K562 (cell line): Measurements from ENCODE around the gene PPIH. TPM values are rescaled to one million over a fixed set of nuclear protein-coding genes. Genes with fewer than 3 reads are reported as not detected.

ENCODE experiments used
- BHLHE40 ChIP-seq: IDR thresholded peaks from 2 replicates; pipeline ENCODE4 v1.6.1; 2011; ENCODE audit warnings: low read length, improper control_type of control experiment
- BMI1 ChIP-seq: fragments of 150-350 bp; IDR thresholded peaks from 2 replicates; pipeline ENCODE4 v1.6.1; 2014; ENCODE audit warnings: low read length
- FOXK1 ChIP-seq: sonication (generic); formaldehyde crosslinking; IDR thresholded peaks from 2 replicates; pipeline ENCODE4 v1.8.0; 2022; ENCODE audit warnings: missing genetic modification reagents, mild to moderate bottlenecking, borderline replicate concordance
- HDAC1 ChIP-seq, 2 experiments: fragments of 450-650 bp; IDR thresholded peaks; 2 replicates each; pipeline ENCODE4 v1.6.1; 2016 to 2017; ENCODE audit warnings: inconsistent platforms in 1 of 2, mild to moderate bottlenecking in 1 of 2, moderate library complexity in 1 of 2
- KAT8 ChIP-seq: fragments of 450-650 bp; IDR thresholded peaks from 2 replicates; pipeline ENCODE4 v1.6.1; 2016; ENCODE audit warnings: low read depth, mild to moderate bottlenecking
- MYBL2 ChIP-seq, 2 experiments: fragments of 450-650 bp in 1 of 2; sonication (generic) in 1 of 2; formaldehyde crosslinking in 1 of 2; IDR thresholded peaks; 2 replicates each; pipeline versions ENCODE4 v1.6.1 to v1.8.1; 2017 to 2022; ENCODE audit warnings: borderline replicate concordance in 1 of 2, inconsistent platforms in 1 of 2, low read depth in 1 of 2, mild to moderate bottlenecking in 1 of 2, missing genetic modification reagents in 1 of 2, moderate library complexity in 1 of 2
- NR2C1 ChIP-seq, 2 experiments: fragments of 450-650 bp; IDR thresholded peaks; 2 replicates each; pipeline ENCODE4 v1.6.1; 2017; ENCODE audit warnings: mild to moderate bottlenecking in 2 of 2, antibody characterized with exemption in 1 of 2, inconsistent platforms in 1 of 2, missing compliant biosample characterization in 1 of 2, missing genetic modification characterization in 1 of 2
- NR3C1 ChIP-seq: sonication (generic); formaldehyde crosslinking; IDR thresholded peaks from 2 replicates; pipeline ENCODE4 v1.8.1; 2022; ENCODE audit warnings: missing genetic modification reagents
- PHF21A ChIP-seq: fragments of 450-650 bp; IDR thresholded peaks from 2 replicates; pipeline ENCODE4 v1.6.1; 2017; ENCODE audit warnings: low read depth, borderline replicate concordance
- POLR2H ChIP-seq: IDR thresholded peaks from 2 replicates; pipeline ENCODE4 v1.6.1; 2016; ENCODE audit warnings: missing genetic modification characterization, low read depth, mild to moderate bottlenecking, control low read depth, missing compliant biosample characterization, moderate library complexity
- PURB ChIP-seq: sonication (generic); formaldehyde crosslinking; IDR thresholded peaks from 2 replicates; pipeline ENCODE4 v1.9.0; 2021; ENCODE audit warnings: low read depth, mild to moderate bottlenecking, missing genetic modification reagents
- RBBP5 ChIP-seq: fragments of 200-600 bp; sonication (generic); IDR thresholded peaks from 2 replicates; pipeline ENCODE4 v1.6.1; 2012; ENCODE audit warnings: borderline replicate concordance, mild to moderate bottlenecking, low read length, control low read depth, inconsistent platforms; ENCODE audit not compliant: insufficient read depth, poor library complexity, severe bottlenecking
- SLC30A9 ChIP-seq: fragments of 250-450 bp; sonication (Bioruptor Pico); IDR thresholded peaks from 2 replicates; pipeline ENCODE4 v1.8.0; 2022; ENCODE audit warnings: mild to moderate bottlenecking, moderate library complexity
- TAF15 ChIP-seq: fragments of 200-400 bp; formaldehyde crosslinking; IDR thresholded peaks from 2 replicates; pipeline ENCODE4 v1.6.1; 2017; ENCODE audit warnings: mild to moderate bottlenecking, low read depth, low read length, moderate library complexity
- ZEB2 ChIP-seq: fragments of 450-650 bp; IDR thresholded peaks from 2 replicates; pipeline ENCODE4 v1.6.1; 2016
- ZNF239 ChIP-seq: fragments of 250-450 bp; sonication (Bioruptor Pico); IDR thresholded peaks from 2 replicates; pipeline ENCODE4 v1.4.0; 2020; ENCODE audit warnings: mild to moderate bottlenecking
- ZNF280A ChIP-seq: fragments of 450-650 bp; IDR thresholded peaks from 2 replicates; pipeline ENCODE4 v1.6.1; 2018; ENCODE audit warnings: mild to moderate bottlenecking, low read depth; ENCODE audit not compliant: partially characterized antibody
- ZNF449 ChIP-seq: fragments of 250-450 bp; sonication (Bioruptor Pico); IDR thresholded peaks from 2 replicates; pipeline ENCODE4 v1.8.0; 2022; ENCODE audit warnings: moderate library complexity, mild to moderate bottlenecking, inconsistent platforms
- ZNF695 ChIP-seq: fragments of 450-650 bp; formaldehyde crosslinking; IDR thresholded peaks from 2 replicates; pipeline ENCODE4 v1.4.0; 2020; ENCODE audit warnings: mild to moderate bottlenecking, moderate library complexity
- polyA plus RNA-seq, 8 experiments: library from polyadenylated mRNA; depleted of rRNA in 4 of 8; stranded (reverse) in 5 of 8; unstranded in 3 of 8; fragments of >200 nt; fragmentation: Nextera tagmentation in 2 of 8; fragmentation: Illumina TruSeq in 1 of 8; extraction: Ambion mirVana in 2 of 8; extraction: Trizol in 1 of 8; gene quantifications; 2 replicates each; pipeline versions ENCODE4 v1.2.1 to v1.2.3, GENCODE V29; 2011 to 2014; ENCODE audit warnings: inconsistent platforms in 1 of 8, missing spikeins in 1 of 8
- total RNA-seq, 7 experiments: library from RNA; depleted of rRNA in 6 of 7; stranded (reverse); fragments of >200 nt in 6 of 7; fragmentation: Illumina TruSeq in 2 of 7; extraction: Trizol in 2 of 7; gene quantifications; 2 replicates each; pipeline versions ENCODE4 v1.2.1 to v1.2.3, GENCODE V29; 2011 to 2021; ENCODE audit warnings: low replicate concordance in 1 of 7
- TF ChIP-seq, protein P1 (sequence below): fragments of 450-650 bp; formaldehyde crosslinking; IDR thresholded peaks from 2 replicates; pipeline ENCODE4 v1.4.0; 2020; ENCODE audit warnings: mild to moderate bottlenecking, moderate library complexity
- TF ChIP-seq, protein P2 (sequence below): fragments of 450-650 bp; IDR thresholded peaks from 2 replicates; pipeline ENCODE4 v1.6.1; 2017; ENCODE audit warnings: antibody characterized with exemption

PPIH gene
- total and polyA plus RNA-seq, 9 of the 15 experiments (the other 6 are each of a cell fraction or from before 2014, with no cell fraction given): 197 to 470 (median 277) TPM

- 0 out of 2 replicates have a peak, but pooled peaks have one; percentile 43 for TF ChIP-seq ZNF695 (CRISPR knock-in tag)
- TF ChIP-seq NR2C1 (IDR thresholded peaks at IDR 0.05): peak; percentile 100
- peak; percentile 100 for TF ChIP-seq NR2C1 (tag; IDR thresholded peaks at IDR 0.05)
- TF ChIP-seq FOXK1 (CRISPR knock-in tag): 0 out of 2 replicates have a peak, but pooled peaks have one; percentile 36
- TF ChIP-seq RBBP5: peak; percentile 95
- no peak for TF ChIP-seq KAT8
- TF ChIP-seq NR3C1 (CRISPR knock-in tag): no peak
- peak; percentile 79 for TF ChIP-seq POLR2H (tag)
- TF ChIP-seq SLC30A9: no peak
- no peak for TF ChIP-seq ZNF239 (CRISPR knock-in tag)
- peak; percentile 29; the same call in 1 of the 2 replicates for TF ChIP-seq ZEB2
- no peak for TF ChIP-seq ZNF280A
- TF ChIP-seq, protein P1, sequence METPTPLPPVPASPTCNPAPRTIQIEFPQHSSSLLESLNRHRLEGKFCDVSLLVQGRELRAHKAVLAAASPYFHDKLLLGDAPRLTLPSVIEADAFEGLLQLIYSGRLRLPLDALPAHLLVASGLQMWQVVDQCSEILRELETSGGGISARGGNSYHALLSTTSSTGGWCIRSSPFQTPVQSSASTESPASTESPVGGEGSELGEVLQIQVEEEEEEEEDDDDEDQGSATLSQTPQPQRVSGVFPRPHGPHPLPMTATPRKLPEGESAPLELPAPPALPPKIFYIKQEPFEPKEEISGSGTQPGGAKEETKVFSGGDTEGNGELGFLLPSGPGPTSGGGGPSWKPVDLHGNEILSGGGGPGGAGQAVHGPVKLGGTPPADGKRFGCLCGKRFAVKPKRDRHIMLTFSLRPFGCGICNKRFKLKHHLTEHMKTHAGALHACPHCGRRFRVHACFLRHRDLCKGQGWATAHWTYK (CRISPR knock-in tag): no peak
- TF ChIP-seq BHLHE40: peak; percentile 96
- TF ChIP-seq ZNF449 (CRISPR knock-in tag): no peak
- TF ChIP-seq TAF15: no peak
- TF ChIP-seq PHF21A: no peak
- no peak for TF ChIP-seq MYBL2 (IDR thresholded peaks at IDR 0.05; ENCODE audit: low read depth)
- TF ChIP-seq MYBL2 (CRISPR knock-in tag; IDR thresholded peaks at IDR 0.05; ENCODE audit: borderline replicate concordance): no peak
- 0 out of 2 replicates have a peak, but pooled peaks have one; percentile 22 for TF ChIP-seq BMI1
- TF ChIP-seq, protein P2, sequence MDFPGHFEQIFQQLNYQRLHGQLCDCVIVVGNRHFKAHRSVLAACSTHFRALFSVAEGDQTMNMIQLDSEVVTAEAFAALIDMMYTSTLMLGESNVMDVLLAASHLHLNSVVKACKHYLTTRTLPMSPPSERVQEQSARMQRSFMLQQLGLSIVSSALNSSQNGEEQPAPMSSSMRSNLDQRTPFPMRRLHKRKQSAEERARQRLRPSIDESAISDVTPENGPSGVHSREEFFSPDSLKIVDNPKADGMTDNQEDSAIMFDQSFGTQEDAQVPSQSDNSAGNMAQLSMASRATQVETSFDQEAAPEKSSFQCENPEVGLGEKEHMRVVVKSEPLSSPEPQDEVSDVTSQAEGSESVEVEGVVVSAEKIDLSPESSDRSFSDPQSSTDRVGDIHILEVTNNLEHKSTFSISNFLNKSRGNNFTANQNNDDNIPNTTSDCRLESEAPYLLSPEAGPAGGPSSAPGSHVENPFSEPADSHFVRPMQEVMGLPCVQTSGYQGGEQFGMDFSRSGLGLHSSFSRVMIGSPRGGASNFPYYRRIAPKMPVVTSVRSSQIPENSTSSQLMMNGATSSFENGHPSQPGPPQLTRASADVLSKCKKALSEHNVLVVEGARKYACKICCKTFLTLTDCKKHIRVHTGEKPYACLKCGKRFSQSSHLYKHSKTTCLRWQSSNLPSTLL: no peak
- no peak for TF ChIP-seq PURB (CRISPR knock-in tag)
- TF ChIP-seq HDAC1 (IDR thresholded peaks at IDR 0.05): peak; percentile 45 to 97; a peak in 3 of 4 replicates
Measured at GRCh38 chr1:42657981-42658876, at the start of gene PPIH (continued).
